Osteoblast (primary cell): ENCODE results near the gene COL18A1. TPM values are rescaled to one million over a fixed set of nuclear protein-coding genes. Genes with fewer than 3 reads are reported as not detected.

Experiments used
- DNase-seq: peaks from one replicate; pipeline ENCODE4 v3.0.0; 2011; ENCODE audit warnings: low spot score, mixed read lengths; ENCODE audit not compliant: insufficient read length; ENCODE audit errors: missing footprints
- H2AFZ ChIP-seq: 2 replicates; pipeline ENCODE4 v1.6.0; 2011; ENCODE audit warnings: mild to moderate bottlenecking, low read length
- H3K27ac ChIP-seq: 2 replicates; pipeline ENCODE4 v1.5.1; 2011; ENCODE audit warnings: mild to moderate bottlenecking, low read depth, low read length, moderate library complexity
- H3K27me3 ChIP-seq: 2 replicates; pipeline ENCODE4 v1.6.0; 2012; ENCODE audit warnings: mild to moderate bottlenecking, control low read depth, inconsistent platforms, low read length, moderate library complexity; ENCODE audit not compliant: insufficient read depth
- H3K36me3 ChIP-seq: 2 replicates; pipeline ENCODE4 v1.5.1; 2011; ENCODE audit warnings: mild to moderate bottlenecking, low read length, control low read depth, moderate library complexity; ENCODE audit not compliant: insufficient read depth
- H3K4me1 ChIP-seq: 2 replicates; pipeline ENCODE4 v1.5.1; 2011; ENCODE audit warnings: mild to moderate bottlenecking, low read length, control low read depth, moderate library complexity; ENCODE audit not compliant: insufficient read depth
- H3K4me2 ChIP-seq: 2 replicates; pipeline ENCODE4 v1.6.0; 2011; ENCODE audit warnings: mild to moderate bottlenecking, low read length; ENCODE audit not compliant: insufficient read depth
- H3K4me3 ChIP-seq: fragments of 200-600 bp; sonication (generic); 3 replicates; pipeline ENCODE4 v1.5.1; 2012; ENCODE audit warnings: mild to moderate bottlenecking, low read length, inconsistent platforms; ENCODE audit not compliant: insufficient read depth
- H3K79me2 ChIP-seq: 2 replicates; pipeline ENCODE4 v1.6.0; 2012; ENCODE audit warnings: mild to moderate bottlenecking, low read length, control low read depth, inconsistent platforms; ENCODE audit not compliant: insufficient read depth
- H3K9me3 ChIP-seq: 2 replicates; pipeline ENCODE4 v1.5.1; 2011; ENCODE audit warnings: low read depth, low read length, control low read depth
- H4K20me1 ChIP-seq: 2 replicates; pipeline ENCODE4 v1.6.0; 2012; ENCODE audit warnings: mild to moderate bottlenecking, low read length, control low read depth; ENCODE audit not compliant: insufficient read depth
- CTCF ChIP-seq: IDR thresholded peaks from 2 replicates; pipeline ENCODE4 v1.5.1; 2011; ENCODE audit warnings: mild to moderate bottlenecking, low read depth, low read length, moderate library complexity; ENCODE audit errors: extremely low read depth
- total RNA-seq: library from RNA; depleted of rRNA; stranded (reverse); fragments of >200 nt; gene quantifications from 2 replicates; pipeline ENCODE4 v1.2.3, GENCODE V29; 2012

The COL18A1 gene
- total RNA-seq, 1 donor = 8.3 TPM

GRCh38 chr21:45496968-45497845 lies 92.2 kb downstream of the COL18A1 start:
- Histone ChIP-seq H3K4me2 (no peak overlapping the region), H3K27ac (no peak overlapping the region), H3K9me3 (no peaks in the 10 kb centered on the region), H4K20me1 (no peaks in the 10 kb centered on the region), H2AFZ (no peak overlapping the region), H3K4me3 (no peak overlapping the region), H3K36me3 (no peaks in the 10 kb centered on the region), H3K79me2 (no peaks in the 10 kb centered on the region), H3K4me1 (no peaks in the 10 kb centered on the region), H3K27me3 (no peaks in the 10 kb centered on the region)
- DNase-seq = no peak
- TF ChIP-seq CTCF = no peak

- no peak for DNase-seq
- Histone ChIP-seq H2AFZ (no peak overlapping the region), H3K36me3 (no peaks in the 10 kb centered on the region), H3K4me1 (no peaks in the 10 kb centered on the region), H3K27me3 (no peaks in the 10 kb centered on the region), H4K20me1 (no peaks in the 10 kb centered on the region), H3K79me2 (no peaks in the 10 kb centered on the region), H3K4me3 (no peak overlapping the region), H3K4me2 (no peak overlapping the region), H3K9me3 (no peaks in the 10 kb centered on the region), H3K27ac (no peak overlapping the region)
- no peak for TF ChIP-seq CTCF
Measured at GRCh38 chr21:45497846-45498645, 93.1 kb downstream of the COL18A1 start.

- Histone ChIP-seq H3K9me3 (no peaks in the 10 kb centered on the region), H3K4me2 (no peak overlapping the region), H3K4me3 (no peak overlapping the region), H3K79me2 (no peaks in the 10 kb centered on the region), H4K20me1 (no peaks in the 10 kb centered on the region), H2AFZ (no peak overlapping the region), H3K4me1 (no peaks in the 10 kb centered on the region), H3K27ac (no peak overlapping the region), H3K27me3 (no peaks in the 10 kb centered on the region), H3K36me3 (no peaks in the 10 kb centered on the region)
- no peak for TF ChIP-seq CTCF
- no peak for DNase-seq
Measured at GRCh38 chr21:45498646-45499000, 93.7 kb downstream of the COL18A1 start.

- Histone ChIP-seq H3K79me2 (no peaks in the 10 kb centered on the region), H3K4me2 (no peak overlapping the region), H3K27ac (no peak overlapping the region), H3K4me1 (no peaks in the 10 kb centered on the region), H2AFZ (no peak overlapping the region), H3K36me3 (no peaks in the 10 kb centered on the region), H3K27me3 (no peaks in the 10 kb centered on the region), H4K20me1 (no peaks in the 10 kb centered on the region), H3K9me3 (no peaks in the 10 kb centered on the region), H3K4me3 (no peak overlapping the region)
- TF ChIP-seq CTCF = no peak
- DNase-seq = no peak
Measured at GRCh38 chr21:45499201-45499750, 94.3 kb downstream of the COL18A1 start.
